Measurements from ENCODE around the gene FKRP. TPM values are rescaled to one million over a fixed set of nuclear protein-coding genes. Genes with fewer than 3 reads are reported as not detected.

Gene FKRP, protein sequence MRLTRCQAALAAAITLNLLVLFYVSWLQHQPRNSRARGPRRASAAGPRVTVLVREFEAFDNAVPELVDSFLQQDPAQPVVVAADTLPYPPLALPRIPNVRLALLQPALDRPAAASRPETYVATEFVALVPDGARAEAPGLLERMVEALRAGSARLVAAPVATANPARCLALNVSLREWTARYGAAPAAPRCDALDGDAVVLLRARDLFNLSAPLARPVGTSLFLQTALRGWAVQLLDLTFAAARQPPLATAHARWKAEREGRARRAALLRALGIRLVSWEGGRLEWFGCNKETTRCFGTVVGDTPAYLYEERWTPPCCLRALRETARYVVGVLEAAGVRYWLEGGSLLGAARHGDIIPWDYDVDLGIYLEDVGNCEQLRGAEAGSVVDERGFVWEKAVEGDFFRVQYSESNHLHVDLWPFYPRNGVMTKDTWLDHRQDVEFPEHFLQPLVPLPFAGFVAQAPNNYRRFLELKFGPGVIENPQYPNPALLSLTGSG
- 14.6 and 18.4 TPM in 2 replicates for total RNA-seq (2014; rRNA removed; shearing (Covaris generic); ENCODE audit: low replicate concordance)

DNA sequence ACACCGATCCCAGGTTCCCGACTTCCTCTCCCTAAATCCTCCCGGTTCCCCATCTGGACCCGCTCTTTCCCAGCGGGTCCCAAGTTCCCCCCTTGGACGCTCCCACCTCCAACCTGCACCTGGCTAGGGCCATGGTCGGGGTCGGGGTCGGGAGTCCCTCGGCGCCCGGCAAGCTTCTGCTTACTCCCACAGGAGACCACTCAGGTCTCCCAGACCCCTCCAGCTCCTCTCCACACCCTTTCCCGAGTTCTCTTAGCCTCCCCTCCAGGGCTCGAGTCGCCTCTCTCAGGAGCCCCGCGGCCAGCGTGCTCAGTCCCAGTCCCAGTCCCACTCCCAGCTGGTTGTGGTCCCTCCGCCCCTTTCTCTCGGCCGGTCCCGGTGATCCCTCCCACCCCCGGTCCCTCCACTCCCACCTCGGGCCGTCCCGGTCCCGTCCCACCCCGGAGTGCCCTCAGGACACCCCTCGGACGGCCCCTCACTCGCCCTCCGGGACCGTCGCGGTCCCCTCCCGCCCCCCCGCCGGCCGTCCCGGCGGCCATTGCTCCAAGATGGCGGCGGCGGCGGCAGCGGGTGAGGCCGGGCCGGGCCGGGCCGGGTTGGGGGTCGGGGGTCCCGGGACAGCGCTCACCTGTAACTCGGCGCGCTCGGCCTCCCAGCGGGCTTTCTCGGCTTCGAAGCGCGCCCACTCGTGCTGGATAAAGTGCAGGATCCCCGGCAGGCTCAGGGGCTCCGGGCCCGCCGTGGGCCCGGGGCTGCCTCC is at the start of gene FKRP:
FKRP (plus strand) TSS at position 537 of the 760 bp plus-strand sequence. CDS start 9,394 bp downstream, outside the sequence.
- peak within 1 kb of the TSS; percentile 96 for H3K4me2 ChIP-seq (ENCODE audit: low read depth, low read length, poor library complexity, severe bottlenecking)
- peaks cover 67% of the 10 kb centered on the region for H3K79me2 ChIP-seq (ENCODE audit: low read length)
- peak within 1 kb of the TSS; percentile 67 for H3K27ac ChIP-seq (ENCODE audit: low read length)
- peak within 1 kb of the TSS; percentile 98 for H3K4me3 ChIP-seq (ENCODE audit: low read length)
- H3K36me3 ChIP-seq (ENCODE audit: insufficient read depth, low read length) = peaks cover 5% of the 10 kb centered on the region
- peak within 1 kb of the TSS; percentile 95 for H3K9ac ChIP-seq (ENCODE audit: low read length)
- H4K20me1 ChIP-seq (ENCODE audit: insufficient read depth, low read depth, low read length) = peaks cover 44% of the 10 kb centered on the region
- peak; percentile 61 for DNase-seq
- no peaks in the 10 kb centered on the region for H3K27me3 ChIP-seq (ENCODE audit: low read length)
- H3K9me3 ChIP-seq (ENCODE audit: low read length) = no peaks in the 10 kb centered on the region
- peaks cover 31% of the 10 kb centered on the region for H3K4me1 ChIP-seq (ENCODE audit: low read length)
- H3K9me2 ChIP-seq (replicated peaks; ENCODE audit: insufficient read depth, low read length) = no peaks in the 10 kb centered on the region
- H2AFZ ChIP-seq (ENCODE audit: low read length) = peak within 1 kb of the TSS; percentile 83; the same call in 1 of the 2 replicates

DNA sequence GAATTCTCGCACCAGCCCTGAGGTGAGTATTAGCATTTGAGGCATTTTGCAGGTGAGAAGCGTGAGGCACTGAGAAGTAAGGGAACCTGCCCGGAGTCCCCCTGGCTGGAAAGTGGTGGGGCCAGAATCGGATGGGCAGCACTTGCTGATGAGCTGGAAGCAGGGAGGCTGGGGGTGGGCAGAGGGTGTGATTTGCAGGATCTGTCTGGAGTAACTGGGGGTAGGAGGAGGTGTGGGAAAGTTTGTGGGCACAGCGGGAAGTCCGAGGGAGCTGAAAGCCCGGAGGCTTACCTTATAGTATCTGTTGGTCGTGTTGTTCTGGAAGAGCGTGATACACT is 49.0 kb upstream of the FKRP start:
- H3K9me2 ChIP-seq (replicated peaks; ENCODE audit: insufficient read depth, low read length) = no peaks in the 10 kb centered on the region
- no peak overlapping the region for H3K27ac ChIP-seq (ENCODE audit: low read length)
- no peaks in the 10 kb centered on the region for H3K27me3 ChIP-seq (ENCODE audit: low read length)
- DNase-seq = no peak
- H3K4me2 ChIP-seq (ENCODE audit: low read depth, low read length, poor library complexity, severe bottlenecking) = no peak overlapping the region
- H3K4me1 ChIP-seq (ENCODE audit: low read length) = no peaks in the 10 kb centered on the region
- no peaks in the 10 kb centered on the region for H4K20me1 ChIP-seq (ENCODE audit: insufficient read depth, low read depth, low read length)
- H3K9me3 ChIP-seq (ENCODE audit: low read length) = no peaks in the 10 kb centered on the region
- no peaks in the 10 kb centered on the region for H3K79me2 ChIP-seq (ENCODE audit: low read length)
- no peak overlapping the region for H3K9ac ChIP-seq (ENCODE audit: low read length)
- peaks cover 54% of the 10 kb centered on the region for H3K36me3 ChIP-seq (ENCODE audit: insufficient read depth, low read length)
- no peak overlapping the region for H2AFZ ChIP-seq (ENCODE audit: low read length)
- no peak overlapping the region for H3K4me3 ChIP-seq (ENCODE audit: low read length)

DNA sequence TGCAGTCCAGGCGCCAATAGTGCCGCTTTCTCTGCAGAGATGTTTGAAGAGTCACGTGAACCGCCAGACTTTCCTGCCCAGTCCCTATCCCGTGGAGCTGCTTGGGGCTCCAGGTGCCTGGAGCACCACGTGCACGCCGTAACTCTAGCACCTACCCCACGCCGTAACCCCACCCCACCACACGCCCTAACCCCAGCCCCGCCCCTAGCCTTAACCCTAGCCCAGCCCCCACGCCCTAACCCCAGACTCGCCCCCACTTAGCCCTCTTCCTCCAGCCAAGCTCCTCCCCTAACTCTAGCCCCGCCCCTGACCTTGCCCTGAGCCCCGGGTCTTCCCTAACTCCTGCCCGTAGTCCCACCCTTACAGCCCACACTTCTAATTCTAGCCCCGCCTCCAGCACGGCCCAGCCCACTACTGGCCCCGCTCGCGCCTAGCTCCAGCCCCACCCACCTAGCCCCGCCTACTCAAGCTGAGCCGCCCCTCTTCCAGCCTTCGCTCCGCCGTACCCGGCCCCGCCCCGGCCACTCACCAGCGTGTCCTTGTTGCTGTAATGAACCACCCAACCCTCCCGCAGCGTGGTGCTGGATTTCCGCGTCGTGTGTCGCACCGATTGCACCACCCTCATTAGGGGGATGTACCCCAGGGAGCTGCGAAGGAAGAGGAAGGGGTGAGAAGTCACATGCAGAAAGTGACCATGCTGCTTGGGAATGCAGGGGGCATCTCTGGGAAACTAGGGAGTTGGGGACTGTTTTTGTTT is 48.5 kb upstream of the FKRP start:
- peak; percentile 63 for DNase-seq
- Histone ChIP-seq H3K9me3 (ENCODE audit: low read length) (no peaks in the 10 kb centered on the region), H3K36me3 (ENCODE audit: insufficient read depth, low read length) (peaks cover 48% of the 10 kb centered on the region), H3K79me2 (ENCODE audit: low read length) (no peaks in the 10 kb centered on the region), H4K20me1 (ENCODE audit: insufficient read depth, low read depth, low read length) (no peaks in the 10 kb centered on the region), H3K9me2 (replicated peaks; ENCODE audit: insufficient read depth, low read length) (no peaks in the 10 kb centered on the region), H3K27ac (ENCODE audit: low read length) (no peak overlapping the region), H3K27me3 (ENCODE audit: low read length) (no peaks in the 10 kb centered on the region), H2AFZ (ENCODE audit: low read length) (no peak overlapping the region), H3K4me2 (ENCODE audit: low read depth, low read length, poor library complexity, severe bottlenecking) (no peak overlapping the region), H3K9ac (ENCODE audit: low read length) (no peak overlapping the region), H3K4me1 (ENCODE audit: low read length) (no peaks in the 10 kb centered on the region), H3K4me3 (ENCODE audit: low read length) (no peak overlapping the region)

DNA sequence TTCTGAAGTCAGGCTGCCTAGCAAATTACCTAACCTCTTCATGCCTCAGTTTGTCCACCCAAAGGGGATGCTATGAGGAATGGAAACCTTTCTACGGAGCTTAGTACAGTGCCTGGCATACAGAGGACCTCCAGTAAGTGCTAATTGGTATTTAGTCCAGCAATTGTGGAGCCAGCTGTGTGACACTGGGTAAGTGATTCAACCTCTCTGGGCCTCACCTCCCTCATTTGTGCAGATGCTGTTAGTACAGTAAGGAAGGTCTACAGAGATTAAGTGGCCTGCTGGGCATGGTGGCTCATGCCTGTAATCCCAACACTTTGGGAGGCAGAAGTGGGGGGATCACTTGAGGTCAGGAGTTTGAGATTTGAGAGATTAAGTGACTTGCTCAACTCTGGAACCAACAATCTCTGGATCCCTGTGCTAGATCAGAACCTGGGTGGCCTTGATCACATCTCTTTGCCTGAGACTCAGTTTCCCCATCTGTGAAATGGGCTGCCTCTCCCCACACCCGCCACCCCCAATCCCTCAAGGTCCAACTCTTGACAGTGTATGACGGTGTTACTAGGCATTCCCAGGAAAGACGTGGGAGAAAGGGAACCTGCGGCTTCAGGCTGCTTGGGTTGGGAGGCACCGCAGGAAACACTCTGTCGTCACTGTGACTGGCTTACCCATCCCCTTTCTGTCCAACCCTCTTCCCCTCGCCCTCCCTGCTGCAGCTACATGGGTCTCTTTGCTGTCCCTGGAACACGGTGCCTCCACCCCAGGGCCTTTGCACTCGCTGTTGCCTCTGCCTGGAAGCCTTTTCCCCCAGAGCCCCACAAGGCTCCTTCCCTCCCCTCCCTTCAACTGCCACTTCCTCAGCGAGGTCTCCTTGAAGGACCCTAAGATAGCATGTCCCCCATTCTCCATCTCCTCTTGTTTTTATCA is 47.2 kb upstream of the FKRP start:
- H3K4me2 ChIP-seq (ENCODE audit: low read depth, low read length, poor library complexity, severe bottlenecking) = no peak overlapping the region
- H3K79me2 ChIP-seq (ENCODE audit: low read length) = no peaks in the 10 kb centered on the region
- H3K36me3 ChIP-seq (ENCODE audit: insufficient read depth, low read length) = peaks cover 42% of the 10 kb centered on the region
- H3K4me3 ChIP-seq (ENCODE audit: low read length) = no peak overlapping the region
- H2AFZ ChIP-seq (ENCODE audit: low read length) = no peak overlapping the region
- no peak for DNase-seq
- H3K9me2 ChIP-seq (replicated peaks; ENCODE audit: insufficient read depth, low read length) = no peaks in the 10 kb centered on the region
- no peaks in the 10 kb centered on the region for H3K4me1 ChIP-seq (ENCODE audit: low read length)
- H3K27me3 ChIP-seq (ENCODE audit: low read length) = no peaks in the 10 kb centered on the region
- no peaks in the 10 kb centered on the region for H3K9me3 ChIP-seq (ENCODE audit: low read length)
- no peaks in the 10 kb centered on the region for H4K20me1 ChIP-seq (ENCODE audit: insufficient read depth, low read depth, low read length)
- H3K9ac ChIP-seq (ENCODE audit: low read length) = no peak overlapping the region
- H3K27ac ChIP-seq (ENCODE audit: low read length) = no peak overlapping the region

DNA sequence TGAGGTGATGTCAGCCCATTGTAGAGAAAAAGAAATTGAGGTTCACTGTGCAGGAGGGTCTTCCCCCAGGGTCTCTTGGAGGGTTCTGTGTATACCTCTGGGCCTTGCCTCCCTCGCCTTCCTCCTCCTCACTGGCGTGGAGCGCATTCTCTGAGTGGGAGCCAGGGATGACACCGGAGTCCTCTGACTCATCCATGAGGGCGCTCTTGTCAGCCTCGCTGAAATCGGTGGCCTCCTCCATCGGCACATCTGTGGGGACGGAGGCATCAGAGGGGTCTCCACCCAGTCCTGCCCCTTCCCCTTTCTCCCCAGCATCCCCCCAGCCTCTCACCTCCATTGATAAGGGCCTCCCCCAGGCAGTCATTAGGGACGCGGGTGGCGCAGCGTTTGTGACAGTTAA is 45.2 kb upstream of the FKRP start:
- Histone ChIP-seq H3K79me2 (ENCODE audit: low read length) (peaks cover 4% of the 10 kb centered on the region; the same call in 1 of the 2 replicates), H3K27me3 (ENCODE audit: low read length) (no peaks in the 10 kb centered on the region), H3K9ac (ENCODE audit: low read length) (no peak overlapping the region), H3K27ac (ENCODE audit: low read length) (no peak overlapping the region), H2AFZ (ENCODE audit: low read length) (no peak overlapping the region), H3K4me2 (ENCODE audit: low read depth, low read length, poor library complexity, severe bottlenecking) (no peak overlapping the region), H3K4me1 (ENCODE audit: low read length) (no peaks in the 10 kb centered on the region), H3K9me2 (replicated peaks; ENCODE audit: insufficient read depth, low read length) (no peaks in the 10 kb centered on the region), H3K9me3 (ENCODE audit: low read length) (no peaks in the 10 kb centered on the region), H3K36me3 (ENCODE audit: insufficient read depth, low read length) (peaks cover 43% of the 10 kb centered on the region), H4K20me1 (ENCODE audit: insufficient read depth, low read depth, low read length) (no peaks in the 10 kb centered on the region), H3K4me3 (ENCODE audit: low read length) (no peak overlapping the region)
- DNase-seq = no peak

DNA sequence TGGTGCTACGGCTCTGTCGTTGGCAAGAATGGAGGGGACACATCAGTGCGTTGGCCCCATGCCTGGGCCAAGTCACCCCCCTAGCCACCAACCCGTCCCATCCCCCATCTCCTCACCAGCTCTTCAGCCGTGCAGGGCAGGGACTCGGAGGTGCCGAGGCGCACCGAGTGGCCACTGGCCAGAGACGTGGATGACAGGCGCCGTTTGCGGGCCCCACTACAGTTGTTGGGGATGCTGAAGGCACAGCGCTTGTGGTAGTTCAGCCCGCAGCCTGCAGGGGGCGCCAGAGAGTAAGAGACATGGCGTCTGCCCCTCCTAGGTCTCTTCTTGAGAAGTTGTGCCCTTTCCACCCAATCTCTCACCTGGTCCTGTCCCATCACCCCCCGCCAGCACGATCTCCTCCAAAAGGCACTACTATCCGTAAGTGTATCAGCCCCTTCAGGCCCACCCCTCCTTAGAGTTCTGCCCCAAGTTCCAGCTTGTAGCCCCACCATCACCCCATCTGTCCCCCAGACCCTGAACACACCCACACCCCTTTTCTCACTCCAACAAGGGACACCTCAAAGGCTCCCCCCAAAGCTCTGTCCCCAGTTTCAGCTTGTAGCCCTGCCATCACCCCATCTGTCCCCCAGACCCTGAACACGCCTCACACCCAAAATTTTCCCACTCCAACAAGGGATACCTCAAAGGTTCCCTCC is 41.3 kb upstream of the FKRP start:
- Histone ChIP-seq H3K27ac (ENCODE audit: low read length) (no peak overlapping the region), H3K27me3 (ENCODE audit: low read length) (no peaks in the 10 kb centered on the region), H3K9ac (ENCODE audit: low read length) (no peak overlapping the region), H3K4me3 (ENCODE audit: low read length) (no peak overlapping the region), H3K4me2 (ENCODE audit: low read depth, low read length, poor library complexity, severe bottlenecking) (no peak overlapping the region), H2AFZ (ENCODE audit: low read length) (no peak overlapping the region), H3K36me3 (ENCODE audit: insufficient read depth, low read length) (peaks cover 18% of the 10 kb centered on the region), H4K20me1 (ENCODE audit: insufficient read depth, low read depth, low read length) (no peaks in the 10 kb centered on the region), H3K79me2 (ENCODE audit: low read length) (peaks cover 4% of the 10 kb centered on the region; the same call in 1 of the 2 replicates), H3K4me1 (ENCODE audit: low read length) (no peaks in the 10 kb centered on the region), H3K9me3 (ENCODE audit: low read length) (no peaks in the 10 kb centered on the region), H3K9me2 (replicated peaks; ENCODE audit: insufficient read depth, low read length) (no peaks in the 10 kb centered on the region)
- DNase-seq = peak; percentile 94

DNA sequence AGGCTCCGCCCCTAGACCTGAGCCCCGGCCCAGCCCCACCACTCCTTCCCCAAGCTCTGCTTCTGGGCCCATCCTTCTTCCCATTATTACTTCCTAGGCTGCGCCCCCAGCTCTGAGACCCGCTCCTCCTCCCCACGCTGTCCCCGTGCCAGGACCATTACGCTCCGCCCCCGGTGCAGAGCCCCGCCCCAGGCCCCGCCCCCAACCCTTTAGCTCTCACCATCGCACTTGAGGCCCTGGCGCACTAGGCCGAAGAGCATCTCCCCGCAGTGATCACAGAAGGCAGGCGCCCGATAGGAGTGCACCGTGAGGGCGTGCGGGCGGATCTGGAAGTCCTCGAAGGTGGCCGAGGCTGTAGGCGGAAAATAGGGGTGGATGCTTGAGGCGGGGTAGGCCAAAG is 35.2 kb upstream of the FKRP start:
- Histone ChIP-seq H4K20me1 (ENCODE audit: insufficient read depth, low read depth, low read length) (no peaks in the 10 kb centered on the region), H3K27ac (ENCODE audit: low read length) (no peak overlapping the region), H3K36me3 (ENCODE audit: insufficient read depth, low read length) (no peaks in the 10 kb centered on the region; the same call in 1 of the 2 replicates), H3K9me2 (replicated peaks; ENCODE audit: insufficient read depth, low read length) (no peaks in the 10 kb centered on the region), H3K4me1 (ENCODE audit: low read length) (peaks cover 18% of the 10 kb centered on the region), H3K79me2 (ENCODE audit: low read length) (peaks cover 21% of the 10 kb centered on the region), H3K4me2 (ENCODE audit: low read depth, low read length, poor library complexity, severe bottlenecking) (no peak overlapping the region), H3K4me3 (ENCODE audit: low read length) (no peak overlapping the region), H3K27me3 (ENCODE audit: low read length) (no peaks in the 10 kb centered on the region), H2AFZ (ENCODE audit: low read length) (no peak overlapping the region), H3K9ac (ENCODE audit: low read length) (no peak overlapping the region), H3K9me3 (ENCODE audit: low read length) (no peaks in the 10 kb centered on the region)
- no peak for DNase-seq

Data from Karpas-422 (cell line).